Keratinocyte (primary cell): ENCODE data around the gene FAM124A. TPM values are rescaled to one million over a fixed set of nuclear protein-coding genes. Genes with fewer than 3 reads are reported as not detected.

Source experiments
- DNase-seq: peaks from one replicate; pipeline ENCODE4 v3.0.0-alpha.2; 2011; ENCODE audit warnings: low read depth, missing footprints, low spot score
- FAIRE-seq: peaks from 2 replicates; lab custom pipeline; 2011; peaks lifted over from hg19 to GRCh38; lab: Jason Lieb, UNC
- H2AFZ ChIP-seq: 2 replicates; pipeline ENCODE4 v1.6.0; 2012; ENCODE audit warnings: low read length, control low read depth, inconsistent platforms; ENCODE audit not compliant: control insufficient read depth
- H3K27ac ChIP-seq: 2 replicates; pipeline ENCODE4 v1.5.1; 2011; ENCODE audit warnings: low read length; ENCODE audit not compliant: control insufficient read depth, insufficient read depth
- H3K27me3 ChIP-seq: 3 replicates; pipeline ENCODE4 v1.6.0; 2011; ENCODE audit warnings: low read length; ENCODE audit not compliant: control insufficient read depth, insufficient read depth; ENCODE audit errors: extremely low read depth
- H3K36me3 ChIP-seq, 2 experiments: 2 replicates in 1 of 2; 3 replicates in 1 of 2; pipeline ENCODE4 v1.5.1; 2011; ENCODE audit warnings: low read length in 2 of 2, mild to moderate bottlenecking in 1 of 2; ENCODE audit not compliant: control insufficient read depth in 2 of 2, insufficient read depth in 2 of 2; ENCODE audit errors: extremely low read depth in 1 of 2
- H3K4me1 ChIP-seq: 3 replicates; pipeline ENCODE4 v1.5.1; 2011; ENCODE audit warnings: low read length; ENCODE audit not compliant: control insufficient read depth, insufficient read depth; ENCODE audit errors: extremely low read depth
- H3K4me2 ChIP-seq: 3 replicates; pipeline ENCODE4 v1.6.0; 2011; ENCODE audit warnings: low read depth, low read length; ENCODE audit not compliant: control insufficient read depth, insufficient read depth; ENCODE audit errors: extremely low read depth
- H3K4me3 ChIP-seq, 3 experiments: fragments of 200-600 bp in 1 of 3; sonication (generic) in 1 of 3; 2 replicates in 2 of 3; 3 replicates in 1 of 3; pipeline ENCODE4 v1.5.1; 2011 to 2016; ENCODE audit warnings: low read length in 3 of 3, mild to moderate bottlenecking in 3 of 3, control low read depth in 2 of 3, inconsistent platforms in 1 of 3, low read depth in 1 of 3, mixed read lengths in 1 of 3, mixed run types in 1 of 3, moderate library complexity in 1 of 3; ENCODE audit not compliant: control insufficient read depth in 2 of 3, insufficient read depth in 2 of 3; ENCODE audit errors: extremely low read depth in 1 of 3
- H3K79me2 ChIP-seq: 2 replicates; pipeline ENCODE4 v1.6.0; 2012; ENCODE audit warnings: low read length; ENCODE audit not compliant: control insufficient read depth, insufficient read depth
- H3K9ac ChIP-seq: 3 replicates; pipeline ENCODE4 v1.6.0; 2011; ENCODE audit warnings: low read length; ENCODE audit not compliant: control insufficient read depth, insufficient read depth; ENCODE audit errors: extremely low read depth
- H3K9me1 ChIP-seq: 3 replicates; pipeline ENCODE4 v1.6.0; 2011; ENCODE audit warnings: low read length; ENCODE audit not compliant: control insufficient read depth, insufficient read depth; ENCODE audit errors: extremely low read depth
- H3K9me3 ChIP-seq: 2 replicates; pipeline ENCODE4 v1.5.1; 2012; ENCODE audit warnings: low read depth, low read length; ENCODE audit not compliant: control insufficient read depth
- H4K20me1 ChIP-seq: 3 replicates; pipeline ENCODE4 v1.6.0; 2011; ENCODE audit warnings: low read length; ENCODE audit not compliant: control insufficient read depth, insufficient read depth; ENCODE audit errors: extremely low read depth
- CTCF ChIP-seq, 3 experiments: IDR thresholded peaks in 1 of 3; conservative IDR thresholded peaks in 1 of 3; optimal IDR thresholded peaks in 1 of 3; 2 replicates in 2 of 3; 3 replicates in 1 of 3; pipeline versions ENCODE3 to v1.5.1; 2011; ENCODE audit warnings: low read length in 3 of 3, mild to moderate bottlenecking in 3 of 3, moderate library complexity in 2 of 3, control low read depth in 1 of 3, inconsistent platforms in 1 of 3; ENCODE audit not compliant: insufficient read depth in 2 of 3; ENCODE audit errors: extremely low read depth in 1 of 3
- EZH2 ChIP-seq: IDR thresholded peaks from one replicate; pipeline ENCODE4 v1.6.1; 2012; ENCODE audit warnings: inconsistent platforms, mild to moderate bottlenecking, low read length, moderate library complexity
- dilution Hi-C: fragments of 300-500 bp; cut with MboI; formaldehyde crosslinking; loops from one replicate; pipeline ENCODE4 v1.7.0; 2020; ENCODE audit warnings: low sequenced_read_pairs; ENCODE audit not compliant: extremely low pct_ligation_motif_present
- polyA plus RNA-seq, 5 experiments: library from polyadenylated mRNA; depleted of rRNA in 3 of 5; stranded (reverse) in 3 of 5; stranded (forward) in 1 of 5; unstranded in 1 of 5; fragments of >200 nt; gene quantifications; 1 replicate in 1 of 5; 2 replicates in 3 of 5; 3 replicates in 1 of 5; pipeline versions ENCODE4 v1.2.1 to v1.2.3, GENCODE V29; 2011 to 2012; ENCODE audit warnings: missing spikeins in 2 of 5, low read depth in 1 of 5, low replicate concordance in 1 of 5
- small RNA-seq, 3 experiments: library from RNA; depleted of rRNA; stranded (forward); fragments of <200 nt; gene quantifications; one replicate each; pipeline ENCODE3, GENCODE V24; 2012; ENCODE audit warnings: low read depth in 3 of 3, low replicate concordance in 1 of 3; ENCODE audit not compliant: insufficient read length in 3 of 3

FAM124A gene
- polyA plus RNA-seq, 1 donor (not counting 4 experiments of a cell fraction or from before 2014, with no cell fraction given), result 0.05 TPM

- Histone ChIP-seq H3K27me3 (no peaks in the 10 kb centered on the region), H3K9ac (no peak overlapping the region), H4K20me1 (no peaks in the 10 kb centered on the region), H3K9me1 (no peaks in the 10 kb centered on the region), H3K4me3 (no peak overlapping the region), H3K79me2 (no peaks in the 10 kb centered on the region), H3K9me3 (no peaks in the 10 kb centered on the region), H3K36me3 (no peaks in the 10 kb centered on the region), H3K4me2 (no peak overlapping the region), H3K27ac (no peak overlapping the region), H2AFZ (no peak overlapping the region), H3K4me1 (no peaks in the 10 kb centered on the region)
- FAIRE-seq (no peak), DNase-seq (no peak)
- dilution Hi-C loops, result no loop called here
- TF ChIP-seq CTCF (optimal IDR thresholded peaks at IDR 0.05 in 1 of 3, IDR thresholded peaks at IDR 0.05 in 1 of 3, conservative IDR thresholded peaks at IDR 0.05 in 1 of 3; ENCODE audit: extremely low read depth in 1 of 3, insufficient read depth in 2 of 3, low read length in 3 of 3), result no peak
- TF ChIP-seq EZH2, result no peak
Measured at GRCh38 chr13:51333826-51334225, 111.6 kb downstream of the FAM124A start.

Small RNAs within 50 kb of the gene (small RNA-seq; reads per million reads assigned to genes)
- 0 reads per million in 3 experiments for gene PRELID3BP2

Other genes starting within 250 kb of the FAM124A start
- gene C13orf42, start 111.1 kb upstream of the FAM124A start, polyA plus RNA-seq, result not detected in 3 replicates
- not detected in 3 replicates for gene SERPINE3, start 117.3 kb downstream of the FAM124A start, polyA plus RNA-seq
- gene INTS6, start 230.6 kb downstream of the FAM124A start, polyA plus RNA-seq, result 17.8 to 44.2 TPM (median 36.0 TPM) in 3 replicates